ENCODE data around the gene USP10.

- no peak for TF ChIP-seq CTCF (conservative IDR thresholded peaks at IDR 0.05; ENCODE audit: low read length)
- TF ChIP-seq EZH2phosphoT487 (IDR thresholded peaks at IDR 0.05; ENCODE audit: borderline replicate concordance) = no peak
Observed at GRCh38 chr16:84820771-84821170, 121.0 kb downstream of the USP10 start.

Measured in Loucy (cell line).